RCC 7860 (cell line): ENCODE data around the gene KDM8.

Source experiments
- DNase-seq: peaks from one replicate; pipeline ENCODE4 v3.0.0-alpha.2; 2015; ENCODE audit warnings: low spot score
- FAIRE-seq: peaks from 2 replicates; lab custom pipeline; 2012; peaks lifted over from hg19 to GRCh38; lab: Jason Lieb, UNC

Gene KDM8

DNA sequence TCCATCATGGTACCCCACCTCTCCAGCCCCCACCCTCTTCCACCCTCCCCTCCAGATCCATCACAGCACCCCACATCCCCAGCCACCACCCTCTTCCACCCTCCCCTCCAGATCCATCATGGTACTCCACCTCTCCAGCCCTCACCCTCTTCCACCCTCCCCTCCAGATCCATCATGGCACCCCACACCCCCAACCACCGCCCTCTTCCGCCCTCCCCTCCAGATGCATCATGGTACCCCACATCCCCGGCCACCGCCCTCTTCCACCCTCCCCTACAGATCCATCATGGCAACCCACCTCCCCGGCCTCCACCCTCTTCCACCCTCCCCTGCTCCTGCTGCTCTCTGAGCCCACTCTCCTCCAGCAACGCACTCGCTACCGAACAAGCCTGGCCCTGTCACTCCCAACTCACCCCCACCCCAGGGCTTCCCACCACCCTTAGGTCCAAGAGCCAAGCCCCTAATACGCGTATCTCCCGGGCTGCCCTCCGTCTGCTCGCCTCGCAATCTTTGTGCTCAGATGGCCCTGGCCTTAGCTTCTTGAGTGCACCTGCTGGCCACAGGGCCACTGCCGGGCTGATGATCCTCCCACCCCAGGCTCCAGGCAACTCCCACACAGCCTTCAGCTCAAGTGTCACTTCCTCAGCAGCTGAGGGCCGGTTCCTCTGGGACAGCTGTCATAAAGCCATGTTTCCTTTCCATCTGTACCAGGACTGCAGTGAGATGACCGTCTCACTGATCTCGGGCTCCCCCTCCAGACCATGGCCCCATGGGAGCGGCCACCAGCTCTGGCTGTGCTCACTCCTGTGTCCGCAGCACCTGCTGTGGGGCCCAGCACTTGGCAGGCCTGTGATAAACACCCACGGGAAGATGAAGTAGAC is 25.5 kb downstream of the KDM8 start:
- no peak for DNase-seq
- FAIRE-seq: no peak

DNA sequence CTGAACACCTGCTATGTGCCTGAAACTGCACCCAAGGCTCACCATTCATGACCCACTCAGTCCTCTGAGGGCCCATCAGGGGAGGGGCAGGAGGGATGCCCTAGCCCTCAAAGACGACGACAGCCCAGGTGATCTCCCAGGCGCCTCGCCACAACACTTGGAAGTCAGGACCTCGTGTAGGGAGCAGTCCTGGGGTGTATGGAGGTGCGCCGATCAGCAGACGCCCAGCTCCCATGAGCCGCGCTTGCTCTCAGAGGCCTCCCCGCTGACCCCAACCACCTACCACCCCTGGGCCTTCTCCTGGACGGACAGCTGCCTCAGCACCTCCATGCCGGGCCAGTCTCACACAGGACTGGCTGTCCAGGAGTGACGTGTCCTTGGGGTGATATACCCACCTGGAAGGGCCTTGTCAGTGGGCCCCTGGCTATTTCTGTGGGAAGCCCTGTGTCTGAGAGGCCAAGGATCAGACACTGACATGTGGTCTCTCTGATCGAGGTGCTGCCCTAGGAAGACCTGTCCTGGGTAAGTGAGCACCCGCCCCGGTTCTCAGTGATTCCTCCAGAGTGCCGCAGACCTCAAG is 26.7 kb downstream of the KDM8 start:
- DNase-seq (no peak), FAIRE-seq (no peak)

GRCh38 chr16:27230562-27231001 is 27.3 kb downstream of the KDM8 start:
- DNase-seq (no peak), FAIRE-seq (no peak)

- DNase-seq: no peak
- FAIRE-seq: no peak
Observed at GRCh38 chr16:27231692-27232060, 28.4 kb downstream of the KDM8 start.

- no peak for DNase-seq
- no peak for FAIRE-seq
Observed at GRCh38 chr16:27232061-27232900, 29.0 kb downstream of the KDM8 start.

DNA sequence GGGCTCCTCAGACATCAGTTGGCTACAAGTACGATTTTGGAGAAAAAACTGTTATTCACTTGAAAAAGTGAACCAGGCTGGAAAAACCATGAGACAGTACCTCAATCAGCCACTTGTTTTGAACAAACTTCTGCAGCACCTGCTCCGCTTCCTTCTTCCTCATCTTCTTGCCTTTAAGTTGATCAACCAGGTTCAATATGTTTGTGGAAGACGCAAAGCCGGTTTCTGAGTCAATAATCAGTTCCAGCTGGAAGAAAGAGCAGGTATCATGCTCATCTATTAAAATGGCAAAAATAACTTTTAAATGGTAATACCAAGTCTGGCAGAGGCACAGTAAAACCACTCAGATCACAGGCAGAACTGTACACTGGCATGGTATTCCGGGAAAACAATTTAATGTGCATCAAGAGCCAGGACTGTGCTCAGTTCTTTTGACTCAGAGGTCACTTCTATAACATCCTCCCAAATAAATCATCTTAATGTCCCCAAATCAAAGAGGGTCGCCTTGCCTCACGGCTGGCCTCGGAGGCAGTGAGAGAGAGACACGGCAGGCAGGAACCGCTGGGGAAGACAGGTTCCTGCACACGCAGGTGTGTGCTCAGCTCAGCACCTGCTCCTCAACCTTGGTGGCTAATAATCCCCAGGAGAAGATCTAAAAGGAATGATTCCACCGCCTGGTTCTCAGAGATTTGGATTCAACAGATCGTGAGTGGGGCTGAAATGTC is 29.7 kb downstream of the KDM8 start:
- FAIRE-seq (no peak), DNase-seq (no peak)

- DNase-seq (no peak), FAIRE-seq (no peak)
Observed at GRCh38 chr16:27233731-27234130, 30.4 kb downstream of the KDM8 start.

DNA sequence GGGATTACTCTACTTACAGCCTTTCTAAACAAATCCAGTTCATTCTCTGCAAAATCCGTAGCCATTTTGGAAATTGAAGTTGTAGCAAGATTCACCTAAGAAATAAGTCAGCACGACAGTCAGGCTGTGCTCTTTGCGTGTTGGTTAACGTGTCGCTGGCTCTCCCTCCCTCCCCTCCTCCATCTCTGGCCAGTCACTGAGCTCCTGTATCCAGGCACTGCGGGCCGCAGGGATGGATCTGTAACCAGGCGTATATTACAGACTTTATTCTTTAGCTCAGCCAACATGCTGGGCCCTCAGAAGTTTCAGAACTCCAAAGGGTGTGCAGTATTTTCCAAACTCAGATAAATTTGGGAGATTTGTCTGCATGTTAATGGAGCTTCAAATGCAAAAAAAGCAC is 30.8 kb downstream of the KDM8 start:
- DNase-seq (no peak), FAIRE-seq (no peak)

GRCh38 chr16:27234603-27235002 is 31.3 kb downstream of the KDM8 start:
- DNase-seq: no peak
- FAIRE-seq: no peak

- peak; percentile 57 for DNase-seq
- no peak for FAIRE-seq
Observed at GRCh38 chr16:27235055-27235937, 32.0 kb downstream of the KDM8 start.

GRCh38 chr16:27235938-27236245 is 32.6 kb downstream of the KDM8 start:
- no peak for DNase-seq
- no peak for FAIRE-seq

DNA sequence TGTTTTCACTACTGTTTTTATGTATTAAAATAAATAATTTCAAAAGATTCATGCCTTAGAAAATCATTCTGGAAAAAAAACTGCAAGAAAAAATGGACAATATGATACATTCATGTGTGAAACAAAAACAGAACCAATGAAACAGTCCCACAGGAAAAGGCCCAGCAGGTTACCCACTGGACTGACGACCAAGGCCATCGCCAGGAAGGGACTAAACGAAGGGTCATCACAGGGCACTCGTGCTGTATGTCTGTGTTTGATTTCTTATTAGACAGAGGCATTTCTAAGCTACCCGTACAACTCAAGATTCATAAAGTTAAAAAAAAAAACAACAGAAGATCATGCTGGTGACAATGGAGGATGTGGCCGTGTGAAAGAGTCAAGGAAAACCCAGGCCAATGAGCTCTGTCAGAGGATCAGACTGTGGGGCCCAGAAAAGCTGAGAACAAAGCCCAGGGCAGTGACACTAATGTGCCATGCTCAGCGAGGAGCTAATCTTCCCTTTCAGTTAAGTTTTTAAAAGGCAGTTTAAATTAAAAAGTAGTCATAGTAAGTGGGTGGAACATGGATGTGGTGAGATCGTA is 33.4 kb downstream of the KDM8 start:
- no peak for FAIRE-seq

DNA sequence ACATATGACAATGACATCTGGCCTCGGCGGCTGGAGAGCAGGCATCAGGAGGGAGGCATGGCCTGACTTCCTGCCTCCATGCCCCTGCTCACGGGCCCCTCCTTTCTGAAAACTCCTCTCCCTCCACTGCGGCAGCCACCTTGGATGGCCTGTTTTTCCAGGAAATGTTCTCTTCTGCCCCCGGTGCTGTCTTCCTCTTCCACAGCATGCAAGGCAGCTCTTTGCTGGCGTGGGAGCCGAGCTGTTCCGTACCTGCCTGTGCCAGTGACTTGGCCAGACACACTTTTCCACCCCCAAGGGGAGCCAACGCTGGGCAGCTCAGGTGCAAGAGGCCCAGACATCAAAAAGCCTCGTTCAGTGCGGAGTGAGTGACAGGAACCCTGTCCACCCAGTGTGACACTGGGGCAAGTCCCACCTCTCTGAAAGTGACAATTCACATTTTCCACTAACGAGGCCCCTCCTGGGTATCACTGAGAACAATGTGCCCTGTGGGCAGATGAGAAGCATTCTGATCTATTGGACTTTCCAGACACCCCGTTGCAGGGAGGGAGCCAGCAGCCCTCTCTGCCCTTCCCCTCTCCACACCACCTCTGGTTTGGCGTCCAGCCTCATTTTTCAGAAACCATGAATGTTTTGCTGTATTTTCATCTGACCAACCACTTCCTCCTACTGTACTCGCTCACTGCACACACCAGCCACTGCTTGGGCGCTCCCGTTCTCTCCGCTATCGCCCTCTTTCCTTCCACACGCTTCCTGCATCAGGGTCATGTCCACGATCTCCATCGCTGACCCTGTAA is 34.1 kb downstream of the KDM8 start:
- FAIRE-seq (no peak), DNase-seq (no peak)

More for the DNA sequence above, 33.4 kb downstream of the KDM8 start:
- DNase-seq: no peak

- FAIRE-seq (no peak), DNase-seq (no peak)
Observed at GRCh38 chr16:27238016-27238587, 34.8 kb downstream of the KDM8 start.

GRCh38 chr16:27238591-27238990 is 35.3 kb downstream of the KDM8 start:
- no peak for DNase-seq
- no peak for FAIRE-seq

- no peak for DNase-seq
- no peak for FAIRE-seq
Observed at GRCh38 chr16:27239026-27239425, 35.7 kb downstream of the KDM8 start.

DNA sequence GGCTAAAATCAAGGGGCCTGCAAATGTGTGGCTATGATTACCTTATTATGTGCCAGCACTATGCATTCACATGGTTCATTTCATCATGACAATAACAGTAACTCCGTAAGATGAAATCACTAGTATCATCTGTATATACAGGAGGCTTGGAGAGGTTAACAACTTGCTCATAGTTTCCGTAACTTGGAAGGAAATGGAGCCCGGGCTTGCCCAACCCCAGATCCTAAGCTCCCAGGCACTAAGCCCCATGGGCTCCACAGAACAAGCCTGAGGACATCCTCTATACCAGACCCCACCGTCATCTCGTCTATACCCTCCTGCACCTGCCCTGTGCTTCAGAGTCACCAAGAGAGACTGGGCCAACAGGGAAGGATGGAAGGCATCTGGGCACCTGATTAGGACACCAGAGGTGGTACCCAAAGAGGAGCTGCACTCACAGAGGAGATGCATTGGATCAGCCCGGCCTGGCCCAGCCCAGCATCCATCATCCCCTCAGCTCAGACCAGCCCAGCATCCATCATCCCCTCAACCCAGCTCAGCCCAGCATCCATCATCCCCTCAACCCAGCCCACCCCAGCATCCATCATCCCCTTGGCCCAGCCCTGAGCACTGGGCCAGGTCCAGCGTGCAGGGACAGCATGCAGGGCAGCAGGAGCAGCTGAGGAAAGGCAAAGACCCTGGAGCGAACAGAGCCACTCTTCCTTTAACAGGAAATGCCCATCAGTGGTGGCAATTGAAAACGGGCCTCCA is 36.8 kb downstream of the KDM8 start:
- DNase-seq (no peak), FAIRE-seq (no peak)
